GM21576 (cell line): ENCODE measurements around the gene TCHP.
A peak's percentile ranks its signal among the peaks of the same experiment; 100 is the strongest.
"Not testable (repeated sequence)": the region's sequence is repeated elsewhere in the genome, so short reads cannot be mapped to it uniquely, and the experiment has no call there.

Experiments
- ATAC-seq: cut with Tn5 transposase; IDR thresholded peaks from one replicate; pipeline ENCODE4 v1.9.1; 2021; ENCODE audit warnings: mild to moderate bottlenecking, moderate library complexity; ENCODE audit not compliant: unreplicated experiment

The TCHP gene, protein sequence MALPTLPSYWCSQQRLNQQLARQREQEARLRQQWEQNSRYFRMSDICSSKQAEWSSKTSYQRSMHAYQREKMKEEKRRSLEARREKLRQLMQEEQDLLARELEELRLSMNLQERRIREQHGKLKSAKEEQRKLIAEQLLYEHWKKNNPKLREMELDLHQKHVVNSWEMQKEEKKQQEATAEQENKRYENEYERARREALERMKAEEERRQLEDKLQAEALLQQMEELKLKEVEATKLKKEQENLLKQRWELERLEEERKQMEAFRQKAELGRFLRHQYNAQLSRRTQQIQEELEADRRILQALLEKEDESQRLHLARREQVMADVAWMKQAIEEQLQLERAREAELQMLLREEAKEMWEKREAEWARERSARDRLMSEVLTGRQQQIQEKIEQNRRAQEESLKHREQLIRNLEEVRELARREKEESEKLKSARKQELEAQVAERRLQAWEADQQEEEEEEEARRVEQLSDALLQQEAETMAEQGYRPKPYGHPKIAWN

DNA sequence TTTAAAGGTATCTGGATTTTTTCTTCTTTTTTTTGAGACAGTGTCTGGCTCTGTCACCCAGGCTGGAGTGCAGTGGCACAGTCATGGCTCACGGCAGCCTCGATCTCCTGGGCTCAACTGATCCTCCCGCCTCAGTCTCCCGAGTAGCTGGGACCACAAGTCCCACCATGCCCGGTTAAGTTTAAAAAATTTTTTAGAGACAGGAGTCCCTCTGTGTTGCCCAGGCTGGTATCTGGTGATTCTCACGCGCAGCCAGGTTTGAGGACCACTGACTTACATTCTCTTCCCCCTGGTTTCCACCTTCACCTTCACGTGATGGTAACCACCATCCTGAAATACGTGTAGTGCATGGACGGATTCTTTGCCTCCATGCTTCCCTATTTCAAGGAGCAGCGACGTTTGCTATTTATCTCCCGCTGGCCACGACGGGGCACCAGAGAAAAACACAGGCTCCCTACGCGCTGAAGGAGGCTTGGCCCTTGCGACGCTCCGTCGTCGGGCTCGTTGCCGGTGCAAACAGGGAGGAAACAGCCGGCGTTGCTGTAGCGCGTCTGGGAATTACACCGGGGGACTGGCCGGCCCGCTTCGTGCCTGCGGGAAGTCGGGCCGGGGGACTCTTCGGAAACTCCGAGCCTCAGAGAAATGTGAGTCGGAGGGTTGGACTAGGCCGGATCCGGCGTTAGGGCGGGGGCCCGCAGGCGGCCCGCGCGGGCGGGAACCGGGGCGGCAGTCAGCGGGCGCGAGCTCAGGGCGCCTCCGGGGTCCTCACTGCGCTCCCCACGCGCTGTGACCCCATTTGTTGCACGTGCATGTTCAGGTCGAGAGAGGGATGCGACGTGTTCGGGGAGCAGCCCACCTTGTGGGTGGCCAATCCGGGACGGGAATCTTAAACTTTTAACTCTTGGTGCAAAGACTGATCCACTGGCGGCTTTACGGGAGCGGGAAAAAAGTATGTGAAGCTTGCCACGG lies at the start of gene TCHP:
Gene TCHP, plus strand, starts transcription at position 492 of the 969 bp plus-strand sequence. CDS start 2,753 bp downstream, outside the sequence.
- peak; percentile 82 for ATAC-seq

- ATAC-seq: not testable (repeated sequence)
These were observed 49.6 kb upstream of the TCHP start for GRCh38 chr12:109850518-109850917.

DNA sequence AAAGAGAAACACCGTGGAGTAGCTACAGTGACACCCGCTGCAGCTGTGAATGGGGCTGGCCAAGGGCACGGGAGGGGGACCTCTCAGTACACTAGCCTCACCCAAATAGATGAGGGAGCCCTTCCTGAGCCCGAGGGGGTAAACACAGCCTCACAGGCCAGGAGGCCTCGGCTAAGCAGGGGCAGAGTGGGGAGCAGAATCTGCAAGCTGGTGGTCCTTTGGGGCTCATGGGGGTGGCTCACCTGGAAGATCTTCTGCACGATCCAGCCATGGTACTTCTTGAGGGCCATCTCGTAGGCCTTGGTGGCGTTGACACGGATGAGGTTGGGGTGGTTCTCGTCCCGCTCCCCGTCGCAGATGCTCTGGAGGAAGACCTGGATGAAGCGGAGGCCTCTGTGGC lies 44.7 kb upstream of the TCHP start:
- no peak for ATAC-seq

DNA sequence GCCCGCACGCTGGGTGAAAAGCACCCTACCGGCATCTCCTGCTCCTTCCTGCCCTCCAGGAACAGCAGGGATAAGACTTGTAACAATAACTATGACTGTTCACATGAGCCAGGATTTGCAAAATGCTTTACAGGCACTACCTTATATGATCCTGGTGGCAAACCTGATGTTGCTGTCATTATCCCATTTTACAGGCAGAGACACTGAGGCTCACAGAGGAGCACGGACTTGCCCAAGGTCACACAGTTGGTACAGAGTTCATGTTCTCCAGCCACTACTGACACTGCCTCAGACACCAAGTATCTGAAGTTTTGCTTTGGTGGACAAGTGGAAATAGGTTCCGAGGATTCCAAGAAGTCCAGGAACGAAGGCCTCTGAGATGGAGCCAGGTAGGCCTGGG lies 42.4 kb upstream of the TCHP start:
- ATAC-seq: no peak

DNA sequence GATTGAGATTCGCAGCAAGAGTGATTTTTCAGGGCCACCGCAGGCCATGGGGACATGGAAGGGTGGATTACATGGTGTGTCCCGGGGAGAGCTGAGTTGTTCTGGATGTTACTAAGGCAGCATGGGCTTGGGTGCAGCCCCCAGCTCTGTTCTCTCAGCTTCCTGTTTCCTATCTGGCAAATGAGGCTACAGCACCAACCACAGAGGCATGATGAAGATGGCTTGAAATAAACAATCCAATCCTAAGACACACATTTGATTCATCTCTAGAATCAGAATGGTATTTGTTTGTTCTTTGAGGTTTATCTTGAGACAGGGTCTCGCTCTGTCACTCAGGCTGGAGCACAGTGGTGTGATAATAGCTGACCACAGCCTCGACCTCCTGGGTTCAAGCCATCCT lies 41.3 kb upstream of the TCHP start:
- no peak for ATAC-seq

- ATAC-seq: no peak
These were observed 39.1 kb upstream of the TCHP start for GRCh38 chr12:109860977-109861376.

DNA sequence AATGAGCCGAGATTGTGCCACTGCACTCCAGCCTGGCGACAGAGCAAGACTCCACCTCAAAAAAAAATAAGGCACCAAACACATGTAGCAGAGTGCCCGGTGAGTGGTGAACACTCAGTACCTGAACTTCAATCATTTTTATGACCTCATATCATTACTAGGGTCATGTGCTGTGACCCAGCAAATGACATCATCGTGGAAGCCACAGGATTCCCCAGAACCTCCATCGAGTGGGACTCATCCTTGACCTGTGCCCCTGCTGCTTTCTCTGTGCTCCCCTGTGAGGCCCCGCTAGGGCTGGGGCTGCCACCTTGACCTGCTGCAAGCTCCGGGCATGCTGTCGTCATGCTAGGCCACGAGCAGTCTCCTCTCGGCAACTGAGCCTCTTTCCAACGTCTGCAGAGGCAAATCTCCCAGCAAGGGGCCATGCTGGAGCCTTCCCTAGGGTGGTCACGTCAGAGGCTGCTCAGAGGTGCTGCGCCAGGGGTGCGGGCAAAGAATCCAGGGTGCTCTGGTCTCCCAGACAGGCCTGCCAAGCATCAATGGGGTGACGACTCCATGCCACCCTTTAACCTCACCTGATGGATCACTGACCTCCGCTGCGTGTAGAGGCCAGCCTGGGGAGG lies 38.3 kb upstream of the TCHP start:
- no peak for ATAC-seq

- ATAC-seq: not testable (repeated sequence)
These were observed 37.6 kb upstream of the TCHP start for GRCh38 chr12:109862491-109862890.

DNA sequence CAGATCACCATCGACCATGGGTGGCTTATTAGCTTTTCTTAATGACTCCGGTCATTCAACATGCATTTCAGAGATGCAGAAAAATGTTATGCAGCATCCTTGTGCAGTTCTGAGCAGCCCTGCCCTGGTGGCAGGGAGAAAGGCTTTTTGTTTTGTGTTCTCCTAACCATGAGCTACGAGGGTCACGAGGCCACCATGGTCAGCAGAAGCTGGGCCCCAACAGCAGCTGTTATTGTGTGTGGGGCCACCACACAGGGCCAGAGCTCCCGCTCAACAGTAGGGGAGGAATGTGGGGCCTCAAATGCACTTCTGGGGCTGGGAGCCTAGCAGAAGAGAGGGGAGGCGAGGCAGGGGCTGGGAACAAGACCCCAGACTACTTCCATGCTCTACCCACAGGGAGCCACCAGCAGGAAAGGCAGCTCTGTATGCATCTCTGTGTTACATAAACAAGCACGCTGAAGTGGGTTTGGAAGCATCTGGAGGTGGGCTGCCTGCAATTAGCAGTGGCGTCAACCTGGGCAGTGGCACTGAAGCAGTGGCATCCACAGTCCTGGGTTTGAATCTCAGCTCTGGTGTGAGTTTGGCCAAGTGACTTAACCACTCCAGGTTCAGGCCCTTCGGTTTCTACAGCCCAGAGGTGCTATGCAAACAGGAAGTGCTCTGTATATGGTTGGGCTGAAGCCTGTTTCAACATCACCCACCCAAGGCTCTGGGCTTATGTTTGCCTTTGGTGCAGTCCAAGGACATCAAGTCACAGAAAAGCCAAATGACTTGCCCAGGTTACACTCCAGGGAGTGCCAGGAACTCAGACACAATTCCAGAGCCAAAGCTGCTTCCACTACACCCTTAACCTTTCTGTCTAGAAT lies 36.0 kb upstream of the TCHP start:
- ATAC-seq: no peak

GRCh38 chr12:109864916-109865315 lies 35.2 kb upstream of the TCHP start:
- ATAC-seq: no peak

DNA sequence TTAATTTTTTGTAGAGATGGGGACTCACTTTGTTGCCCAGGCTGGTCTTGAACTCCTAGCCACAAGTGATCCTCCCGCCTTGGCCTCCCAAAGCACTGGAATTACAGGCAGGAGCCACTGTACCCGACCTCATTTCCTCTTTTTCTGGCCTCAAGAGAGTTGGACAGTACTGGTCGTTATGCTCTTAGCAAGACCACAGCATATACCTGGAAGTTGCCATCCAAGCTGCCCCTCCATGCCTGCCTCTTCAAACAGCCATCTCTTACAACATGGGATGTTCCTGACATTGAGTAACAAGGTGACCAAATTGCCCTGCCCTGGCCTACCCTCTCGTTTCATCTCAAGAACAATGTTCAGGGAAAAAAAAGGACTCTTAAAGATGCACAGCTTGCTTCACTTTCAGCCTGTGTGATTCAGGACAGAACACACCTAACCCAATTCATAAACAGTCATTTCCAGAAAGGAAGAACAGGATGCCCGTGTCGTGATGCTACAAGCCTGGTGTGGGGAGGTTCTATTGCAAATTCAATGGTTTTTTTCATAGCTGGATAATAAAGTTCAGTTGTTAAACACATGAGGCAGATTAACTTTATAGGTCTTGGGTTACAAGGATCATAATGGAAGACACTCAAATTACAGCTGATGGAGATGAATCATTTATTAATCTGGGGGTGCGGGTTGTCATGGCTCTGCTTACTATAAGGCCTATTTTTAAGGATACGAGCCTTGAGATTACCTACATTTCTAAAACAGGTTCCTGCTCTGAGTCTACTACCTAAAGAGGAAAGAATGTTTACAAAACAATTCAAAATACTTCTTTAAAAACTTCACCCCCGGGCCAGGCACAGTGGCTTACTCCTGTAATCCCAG lies 31.7 kb upstream of the TCHP start:
- no peak for ATAC-seq

- no peak for ATAC-seq
These were observed 29.4 kb upstream of the TCHP start for GRCh38 chr12:109870648-109871047.

GRCh38 chr12:109871668-109872314 lies 28.3 kb upstream of the TCHP start:
- ATAC-seq: no peak

- ATAC-seq: no peak
These were observed 26.4 kb upstream of the TCHP start for GRCh38 chr12:109873653-109874052.

GRCh38 chr12:109875572-109876131 lies 24.4 kb upstream of the TCHP start:
- ATAC-seq: no peak

DNA sequence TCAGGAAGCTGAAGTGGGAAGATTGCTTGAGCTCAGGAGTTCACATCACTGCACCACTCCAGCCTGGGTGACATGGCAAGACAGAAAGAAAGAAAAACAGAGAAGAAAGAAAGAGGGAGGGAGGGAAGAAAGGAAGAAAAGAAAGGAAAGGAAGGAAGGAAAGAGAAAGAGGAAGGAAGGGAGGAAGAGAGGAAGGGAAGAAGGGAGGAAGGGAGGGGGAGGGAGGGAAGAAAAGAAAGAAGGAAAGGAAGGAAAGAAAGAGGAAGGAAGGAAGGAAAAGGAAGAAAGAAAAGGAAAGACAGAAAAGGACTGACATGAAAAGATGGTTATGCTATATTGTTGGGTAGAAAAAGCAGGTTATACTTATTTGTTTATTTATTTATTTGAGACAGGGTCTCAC lies 23.7 kb upstream of the TCHP start:
- ATAC-seq: no peak

GRCh38 chr12:109877504-109878246 lies 22.4 kb upstream of the TCHP start:
- no peak for ATAC-seq

DNA sequence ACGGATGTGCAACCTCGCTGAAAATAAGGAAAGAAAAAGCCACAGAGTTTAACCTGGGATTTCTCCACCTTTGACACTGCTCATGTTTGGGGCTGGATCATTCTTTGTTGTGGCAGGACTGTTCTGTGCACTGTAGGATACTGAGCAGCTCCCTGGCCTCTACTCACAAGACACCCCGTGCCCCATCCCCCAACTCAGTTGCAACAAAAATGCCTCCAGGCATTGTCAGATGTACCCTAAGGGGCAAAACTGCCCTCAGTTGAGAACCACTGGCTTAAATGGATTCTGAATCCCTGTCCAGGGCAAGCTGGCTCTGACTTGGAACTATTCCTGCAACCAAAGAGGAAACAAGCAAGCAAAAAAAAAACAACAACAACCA lies 21.8 kb upstream of the TCHP start:
- no peak for ATAC-seq
